ENCODE data around the gene ATP8A1. TPM values are rescaled to one million over a fixed set of nuclear protein-coding genes. Genes with fewer than 3 reads are reported as not detected.
"Not testable (repeated sequence)": the region's sequence is repeated elsewhere in the genome, so short reads cannot be mapped to it uniquely, and the experiment has no call there.

ATP8A1 gene
- total RNA-seq, 2 donors from 2014 or later, result 43.3 to 59.2 TPM

GRCh38 chr4:42658261-42658660 is 1.4 kb upstream of the ATP8A1 start:
- ATAC-seq (no peak), DNase-seq (no peak)
- no peaks in the 10 kb centered on the region for H3K9me3 ChIP-seq (ENCODE audit: control insufficient read depth, low read length, poor library complexity, severe bottlenecking)
- peak overlapping the region; percentile 95 for H3K4me3 Mint-ChIP-seq
- peaks cover 27% of the 10 kb centered on the region for H3K4me1 Mint-ChIP-seq
- H3K27ac Mint-ChIP-seq, result peak overlapping the region; percentile 97
- H3K27me3 Mint-ChIP-seq, result peaks cover 4% of the 10 kb centered on the region
- H3K36me3 Mint-ChIP-seq (ENCODE audit: low read depth), result peaks cover 4% of the 10 kb centered on the region

- H3K4me1 Mint-ChIP-seq, result peaks cover 28% of the 10 kb centered on the region
- peak overlapping the region; percentile 97 for H3K27ac Mint-ChIP-seq
- no peaks in the 10 kb centered on the region for H3K27me3 Mint-ChIP-seq
- no peak for ATAC-seq
- no peak for DNase-seq
- H3K4me3 Mint-ChIP-seq, result peak overlapping the region; percentile 95
- peaks cover 4% of the 10 kb centered on the region for H3K36me3 Mint-ChIP-seq (ENCODE audit: low read depth)
- no peaks in the 10 kb centered on the region for H3K9me3 ChIP-seq (ENCODE audit: control insufficient read depth, low read length, poor library complexity, severe bottlenecking)
Observed at GRCh38 chr4:42656679-42656943, 294 bp downstream of the ATP8A1 start.

- peak overlapping the region; percentile 97 for H3K27ac Mint-ChIP-seq
- H3K4me3 Mint-ChIP-seq, result peak overlapping the region; percentile 95
- no peaks in the 10 kb centered on the region for H3K9me3 ChIP-seq (ENCODE audit: control insufficient read depth, low read length, poor library complexity, severe bottlenecking)
- no peak for ATAC-seq
- H3K4me1 Mint-ChIP-seq, result peaks cover 28% of the 10 kb centered on the region
- peak; percentile 14 to 23 (median 21) for DNase-seq
- H3K36me3 Mint-ChIP-seq (ENCODE audit: low read depth), result peaks cover 4% of the 10 kb centered on the region
- no peaks in the 10 kb centered on the region for H3K27me3 Mint-ChIP-seq
Observed at GRCh38 chr4:42655921-42656678, 805 bp downstream of the ATP8A1 start.

GRCh38 chr4:42655269-42655637 is 1.7 kb downstream of the ATP8A1 start:
- Mint-ChIP-seq H3K27me3 (no peaks in the 10 kb centered on the region), H3K36me3 (ENCODE audit: low read depth) (peaks cover 6% of the 10 kb centered on the region), H3K4me1 (peaks cover 29% of the 10 kb centered on the region), H3K4me3 (peak overlapping the region; percentile 95), H3K27ac (peak overlapping the region; percentile 97)
- DNase-seq, result no peak
- no peaks in the 10 kb centered on the region for H3K9me3 ChIP-seq (ENCODE audit: control insufficient read depth, low read length, poor library complexity, severe bottlenecking)
- no peak for ATAC-seq

GRCh38 chr4:42654631-42655268 is 2.2 kb downstream of the ATP8A1 start:
- Mint-ChIP-seq H3K27ac (peak overlapping the region; percentile 32), H3K4me1 (peaks cover 31% of the 10 kb centered on the region), H3K4me3 (peak overlapping the region; percentile 95), H3K36me3 (ENCODE audit: low read depth) (peaks cover 6% of the 10 kb centered on the region), H3K27me3 (no peaks in the 10 kb centered on the region)
- no peaks in the 10 kb centered on the region for H3K9me3 ChIP-seq (ENCODE audit: control insufficient read depth, low read length, poor library complexity, severe bottlenecking)
- ATAC-seq (no peak), DNase-seq (no peak)

GRCh38 chr4:42653626-42654560 is 3.0 kb downstream of the ATP8A1 start:
- H3K9me3 ChIP-seq (ENCODE audit: control insufficient read depth, low read length, poor library complexity, severe bottlenecking), result no peaks in the 10 kb centered on the region
- H3K27me3 Mint-ChIP-seq, result no peaks in the 10 kb centered on the region
- no peak for ATAC-seq
- H3K4me3 Mint-ChIP-seq, result peak overlapping the region; percentile 95
- peak overlapping the region; percentile 32 for H3K27ac Mint-ChIP-seq
- H3K36me3 Mint-ChIP-seq (ENCODE audit: low read depth), result peaks cover 6% of the 10 kb centered on the region
- no peak for DNase-seq
- peaks cover 31% of the 10 kb centered on the region for H3K4me1 Mint-ChIP-seq

GRCh38 chr4:42652529-42653231 is 4.2 kb downstream of the ATP8A1 start:
- not testable (repeated sequence) for ATAC-seq; H3K27me3 Mint-ChIP-seq; H3K4me3 Mint-ChIP-seq; H3K36me3 Mint-ChIP-seq (ENCODE audit: low read depth); DNase-seq; H3K9me3 ChIP-seq (ENCODE audit: control insufficient read depth, low read length, poor library complexity, severe bottlenecking); H3K27ac Mint-ChIP-seq
- peaks cover 28% of the 10 kb centered on the region for H3K4me1 Mint-ChIP-seq

- Mint-ChIP-seq H3K27me3 (no peaks in the 10 kb centered on the region), H3K36me3 (ENCODE audit: low read depth) (peaks cover 6% of the 10 kb centered on the region), H3K27ac (no peak overlapping the region), H3K4me3 (no peak overlapping the region), H3K4me1 (peaks cover 29% of the 10 kb centered on the region)
- ATAC-seq, result no peak
- H3K9me3 ChIP-seq (ENCODE audit: control insufficient read depth, low read length, poor library complexity, severe bottlenecking), result no peaks in the 10 kb centered on the region
- DNase-seq, result no peak
Observed at GRCh38 chr4:42649870-42650269, 7.0 kb downstream of the ATP8A1 start.

GRCh38 chr4:42646999-42647541 is 9.8 kb downstream of the ATP8A1 start:
- Mint-ChIP-seq H3K27me3 (no peaks in the 10 kb centered on the region), H3K4me3 (no peak overlapping the region), H3K4me1 (peaks cover 35% of the 10 kb centered on the region), H3K36me3 (ENCODE audit: low read depth) (peaks cover 2% of the 10 kb centered on the region), H3K27ac (no peak overlapping the region)
- no peak for ATAC-seq
- DNase-seq, result no peak
- no peaks in the 10 kb centered on the region for H3K9me3 ChIP-seq (ENCODE audit: control insufficient read depth, low read length, poor library complexity, severe bottlenecking)

- ATAC-seq, result no peak
- no peak overlapping the region for H3K4me3 Mint-ChIP-seq
- peaks cover 2% of the 10 kb centered on the region for H3K36me3 Mint-ChIP-seq (ENCODE audit: low read depth)
- H3K4me1 Mint-ChIP-seq, result peaks cover 38% of the 10 kb centered on the region
- H3K27ac Mint-ChIP-seq, result peak overlapping the region; percentile 67
- no peaks in the 10 kb centered on the region for H3K9me3 ChIP-seq (ENCODE audit: control insufficient read depth, low read length, poor library complexity, severe bottlenecking)
- H3K27me3 Mint-ChIP-seq, result no peaks in the 10 kb centered on the region
- DNase-seq, result no peak
Observed at GRCh38 chr4:42646013-42646784, 10.7 kb downstream of the ATP8A1 start.

- Mint-ChIP-seq H3K4me1 (peaks cover 44% of the 10 kb centered on the region), H3K4me3 (no peak overlapping the region), H3K36me3 (ENCODE audit: low read depth) (no peaks in the 10 kb centered on the region), H3K27me3 (no peaks in the 10 kb centered on the region), H3K27ac (no peak overlapping the region)
- H3K9me3 ChIP-seq (ENCODE audit: control insufficient read depth, low read length, poor library complexity, severe bottlenecking), result no peaks in the 10 kb centered on the region
- no peak for ATAC-seq
- no peak for DNase-seq
Observed at GRCh38 chr4:42644897-42645296, 12.0 kb downstream of the ATP8A1 start.

GRCh38 chr4:42643685-42644084 is 13.2 kb downstream of the ATP8A1 start:
- H3K27me3 Mint-ChIP-seq, result no peaks in the 10 kb centered on the region
- H3K4me1 Mint-ChIP-seq, result peaks cover 51% of the 10 kb centered on the region
- ATAC-seq, result peak; percentile 59
- DNase-seq, result no peak
- H3K4me3 Mint-ChIP-seq, result no peak overlapping the region
- no peaks in the 10 kb centered on the region for H3K36me3 Mint-ChIP-seq (ENCODE audit: low read depth)
- no peaks in the 10 kb centered on the region for H3K9me3 ChIP-seq (ENCODE audit: control insufficient read depth, low read length, poor library complexity, severe bottlenecking)
- H3K27ac Mint-ChIP-seq, result peak overlapping the region; percentile 21
